AG09309 (cell line): Measurements from ENCODE around the gene UPB1.

Experiments used
- DNase-seq: peaks from one replicate; pipeline ENCODE4 v3.0.0-alpha.2; 2010; ENCODE audit warnings: low read depth
- H3K4me3 ChIP-seq: 2 replicates; pipeline ENCODE4 v1.5.1; 2011; ENCODE audit warnings: mild to moderate bottlenecking, low read depth, low read length, moderate library complexity; ENCODE audit not compliant: control insufficient read depth
- TF ChIP-seq, protein P1 (sequence below): IDR thresholded peaks from 2 replicates; pipeline ENCODE4 v1.5.1; 2011; ENCODE audit warnings: mild to moderate bottlenecking, low read depth, low read length, inconsistent platforms; ENCODE audit not compliant: insufficient read depth, control insufficient read depth; ENCODE audit errors: missing control alignments

The UPB1 gene

DNA sequence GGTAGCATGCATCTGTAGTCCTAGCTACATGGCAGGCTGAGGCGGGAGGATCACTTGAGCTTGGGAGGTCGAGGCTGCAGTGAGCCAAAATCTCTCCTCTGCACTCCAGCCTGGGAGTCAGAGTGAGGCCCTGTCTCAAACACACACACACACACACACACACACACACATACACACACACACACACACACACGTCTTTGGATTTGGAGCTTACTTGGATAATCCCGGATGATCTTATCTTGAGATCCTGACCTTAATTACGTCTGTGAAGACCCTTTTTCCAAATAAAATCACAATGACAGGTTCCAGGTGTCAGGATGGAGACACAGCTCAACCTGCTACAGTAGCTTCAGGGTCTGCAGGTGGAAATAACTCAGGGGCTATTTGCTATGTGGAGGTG, 1.1 kb downstream of the UPB1 start:
- TF ChIP-seq, protein P1, sequence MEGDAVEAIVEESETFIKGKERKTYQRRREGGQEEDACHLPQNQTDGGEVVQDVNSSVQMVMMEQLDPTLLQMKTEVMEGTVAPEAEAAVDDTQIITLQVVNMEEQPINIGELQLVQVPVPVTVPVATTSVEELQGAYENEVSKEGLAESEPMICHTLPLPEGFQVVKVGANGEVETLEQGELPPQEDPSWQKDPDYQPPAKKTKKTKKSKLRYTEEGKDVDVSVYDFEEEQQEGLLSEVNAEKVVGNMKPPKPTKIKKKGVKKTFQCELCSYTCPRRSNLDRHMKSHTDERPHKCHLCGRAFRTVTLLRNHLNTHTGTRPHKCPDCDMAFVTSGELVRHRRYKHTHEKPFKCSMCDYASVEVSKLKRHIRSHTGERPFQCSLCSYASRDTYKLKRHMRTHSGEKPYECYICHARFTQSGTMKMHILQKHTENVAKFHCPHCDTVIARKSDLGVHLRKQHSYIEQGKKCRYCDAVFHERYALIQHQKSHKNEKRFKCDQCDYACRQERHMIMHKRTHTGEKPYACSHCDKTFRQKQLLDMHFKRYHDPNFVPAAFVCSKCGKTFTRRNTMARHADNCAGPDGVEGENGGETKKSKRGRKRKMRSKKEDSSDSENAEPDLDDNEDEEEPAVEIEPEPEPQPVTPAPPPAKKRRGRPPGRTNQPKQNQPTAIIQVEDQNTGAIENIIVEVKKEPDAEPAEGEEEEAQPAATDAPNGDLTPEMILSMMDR, result no peak
- DNase-seq, result no peak
- no peak overlapping the region for H3K4me3 ChIP-seq

DNA sequence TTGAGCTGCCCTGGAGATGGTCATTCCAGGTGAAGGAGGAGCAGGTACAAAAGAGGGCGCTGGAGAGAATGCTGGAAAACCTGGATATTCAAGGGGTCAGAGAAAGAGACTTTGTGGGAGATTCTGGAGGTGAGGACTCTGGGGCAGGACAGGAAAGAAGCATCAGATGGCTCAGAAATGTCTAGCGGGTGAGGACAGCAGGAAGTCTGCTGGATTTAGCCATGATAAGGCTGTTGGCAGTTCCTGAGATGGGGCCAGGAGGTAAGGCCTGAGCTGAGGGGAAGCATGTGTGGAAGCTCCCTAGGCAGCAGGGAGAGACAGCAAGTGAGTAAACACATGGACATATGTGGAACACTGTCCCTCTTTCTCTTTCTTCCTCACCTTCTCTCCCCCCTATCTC, 1.5 kb downstream of the UPB1 start:
- TF ChIP-seq, protein P1, result no peak
- no peak overlapping the region for H3K4me3 ChIP-seq
- no peak for DNase-seq

DNA sequence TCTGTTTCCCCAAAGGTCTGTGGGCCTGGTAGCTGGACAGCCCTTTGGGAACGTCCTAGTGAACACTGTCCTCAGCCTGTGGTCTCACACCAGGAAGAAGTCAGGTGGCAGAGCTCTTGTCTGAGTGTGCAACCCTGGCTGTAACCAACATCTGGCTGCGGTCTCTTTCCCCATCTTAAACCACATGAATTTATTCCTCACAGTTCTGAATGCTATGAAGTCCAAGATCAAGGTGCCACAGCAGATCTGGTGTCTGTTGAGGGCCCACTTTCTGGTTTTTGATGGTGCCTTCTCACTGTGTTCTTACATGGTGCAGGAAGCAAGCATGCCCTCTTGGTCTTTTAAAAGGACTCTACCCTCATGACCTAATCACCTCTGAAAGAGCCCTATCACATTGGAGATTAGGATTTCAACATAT, 2.7 kb downstream of the UPB1 start:
- DNase-seq, result no peak
- no peak overlapping the region for H3K4me3 ChIP-seq
- TF ChIP-seq, protein P1, result no peak

DNA sequence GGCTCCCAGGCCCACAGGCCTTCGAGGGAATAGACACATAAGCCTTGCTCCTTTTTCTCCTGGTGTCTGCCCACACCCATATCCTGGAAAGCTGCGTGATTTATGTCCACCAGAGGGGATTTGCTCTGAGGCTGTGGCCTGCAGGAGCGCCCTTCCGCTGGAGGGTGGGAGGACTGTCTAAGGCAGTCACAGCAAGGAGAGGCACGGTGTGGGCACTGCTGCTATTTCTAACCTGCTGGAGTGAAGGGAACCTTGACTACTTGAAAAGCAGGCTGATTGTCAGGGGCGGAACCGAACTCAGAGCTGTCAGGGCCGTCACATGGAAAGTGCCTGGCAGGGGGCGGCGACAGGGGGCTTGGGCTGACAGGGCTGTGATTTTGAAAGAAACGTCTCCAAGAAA, 3.7 kb downstream of the UPB1 start:
- DNase-seq, result no peak
- TF ChIP-seq, protein P1, result no peak
- no peak overlapping the region for H3K4me3 ChIP-seq

DNA sequence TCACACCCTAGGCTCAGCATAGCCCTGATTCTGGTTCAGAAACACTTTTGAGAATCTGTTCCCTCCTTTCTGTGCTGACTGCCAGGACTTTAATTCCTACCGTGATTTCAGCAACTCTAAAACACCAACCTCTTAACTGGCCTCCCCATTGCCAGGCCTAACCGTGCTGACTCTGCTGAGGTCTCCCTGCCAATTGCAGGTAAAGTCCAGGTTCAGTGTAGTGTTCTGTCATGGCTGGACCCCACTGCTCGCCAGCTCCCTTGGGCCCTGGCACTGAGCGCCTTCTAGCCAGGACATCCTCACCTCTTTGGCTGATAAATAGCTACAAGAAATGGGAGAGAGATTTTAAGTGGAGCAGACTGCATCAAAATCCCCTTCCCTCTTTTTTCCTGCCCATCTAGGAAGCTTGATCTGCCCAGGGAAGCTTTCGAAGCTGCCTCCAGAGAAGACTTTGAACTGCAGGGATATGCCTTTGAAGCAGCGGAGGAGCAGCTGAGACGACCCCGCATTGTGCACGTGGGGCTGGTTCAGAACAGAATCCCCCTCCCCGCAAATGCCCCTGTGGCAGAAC, 4.7 kb downstream of the UPB1 start:
- H3K4me3 ChIP-seq, result no peak overlapping the region
- TF ChIP-seq, protein P1, result no peak
- no peak for DNase-seq

DNA sequence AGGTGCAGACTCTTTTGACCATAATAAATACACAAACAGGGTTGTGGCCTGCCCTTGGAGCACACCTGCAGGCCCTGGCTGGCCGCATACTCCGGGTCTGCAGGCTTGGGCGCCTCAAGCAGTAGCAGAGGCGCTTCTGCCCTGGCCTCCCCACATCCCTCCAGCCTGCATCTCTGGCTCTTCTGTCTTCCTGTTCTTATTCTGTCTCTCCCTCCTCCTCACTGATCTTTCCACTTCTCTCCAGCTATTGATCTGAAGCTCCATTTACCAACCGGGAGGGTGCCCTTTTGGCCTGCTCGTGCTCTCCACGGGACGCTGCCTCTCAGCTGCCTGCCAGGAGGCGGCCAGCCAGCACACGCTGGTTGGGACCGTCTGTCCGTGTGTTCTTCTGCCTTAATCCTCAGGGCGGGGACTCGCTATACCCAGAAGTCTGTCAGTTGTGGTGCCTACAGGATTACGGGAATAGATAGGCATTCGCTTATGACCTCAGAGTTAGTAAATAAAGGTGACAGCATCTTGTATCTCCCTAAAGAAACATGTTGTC, 5.2 kb downstream of the UPB1 start:
- TF ChIP-seq, protein P1, result no peak
- no peak for DNase-seq
- no peak overlapping the region for H3K4me3 ChIP-seq

DNA sequence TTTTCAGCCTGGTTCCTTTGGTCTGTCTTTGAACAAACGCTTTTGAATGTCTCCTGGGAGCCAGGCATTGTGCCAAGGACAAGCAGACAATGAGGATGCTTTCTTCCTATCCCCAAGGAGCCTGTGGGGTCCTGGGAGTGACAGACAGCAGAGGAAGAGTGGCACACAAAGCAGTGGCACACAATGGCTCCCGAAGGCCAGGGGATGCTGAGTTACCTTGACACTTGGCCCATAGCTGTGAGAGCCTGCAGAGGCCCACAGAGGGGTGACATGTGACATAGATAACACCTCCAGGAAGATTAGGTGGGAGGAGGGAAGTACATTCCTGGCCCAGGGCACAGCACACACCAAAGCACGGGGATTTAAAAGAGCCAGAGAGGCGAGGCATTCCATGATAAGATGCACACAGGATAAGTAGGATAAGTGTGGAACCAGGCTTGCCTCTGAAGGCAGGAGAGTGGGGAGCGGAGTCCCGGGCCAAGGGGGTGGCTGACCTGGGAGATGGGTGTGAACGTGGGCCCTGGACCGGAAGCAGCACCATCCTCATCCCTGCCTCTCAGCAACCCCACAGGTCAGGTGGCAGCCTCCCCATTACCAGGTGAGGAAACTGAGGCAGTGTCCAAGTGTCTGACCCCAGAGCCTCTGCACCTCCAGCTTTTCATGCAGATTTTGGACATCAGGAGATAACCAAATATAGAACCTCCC, 6.3 kb downstream of the UPB1 start:
- H3K4me3 ChIP-seq, result no peak overlapping the region
- TF ChIP-seq, protein P1, result no peak
- no peak for DNase-seq
